ENCODE measurements around the gene CCDC85A.

DNA sequence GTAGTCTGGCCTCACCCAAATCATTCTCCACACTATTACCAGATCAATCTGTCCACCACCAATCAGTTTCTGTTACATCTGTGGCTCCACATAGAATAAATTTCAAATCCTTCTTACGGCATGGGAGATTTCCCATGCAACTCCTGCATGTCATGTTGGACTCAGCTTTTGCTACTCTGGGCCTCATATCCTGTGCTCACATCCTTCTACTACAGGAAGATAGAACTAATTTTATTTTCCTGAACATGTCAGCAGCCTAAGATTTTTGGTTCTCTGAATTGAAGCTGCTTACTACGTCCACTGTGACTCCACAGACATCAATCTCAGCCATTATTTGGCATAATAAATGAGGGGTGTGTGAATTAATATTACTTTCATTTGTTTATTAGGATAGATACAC, 181.1 kb downstream of the CCDC85A start:
- TF ChIP-seq, protein P1, sequence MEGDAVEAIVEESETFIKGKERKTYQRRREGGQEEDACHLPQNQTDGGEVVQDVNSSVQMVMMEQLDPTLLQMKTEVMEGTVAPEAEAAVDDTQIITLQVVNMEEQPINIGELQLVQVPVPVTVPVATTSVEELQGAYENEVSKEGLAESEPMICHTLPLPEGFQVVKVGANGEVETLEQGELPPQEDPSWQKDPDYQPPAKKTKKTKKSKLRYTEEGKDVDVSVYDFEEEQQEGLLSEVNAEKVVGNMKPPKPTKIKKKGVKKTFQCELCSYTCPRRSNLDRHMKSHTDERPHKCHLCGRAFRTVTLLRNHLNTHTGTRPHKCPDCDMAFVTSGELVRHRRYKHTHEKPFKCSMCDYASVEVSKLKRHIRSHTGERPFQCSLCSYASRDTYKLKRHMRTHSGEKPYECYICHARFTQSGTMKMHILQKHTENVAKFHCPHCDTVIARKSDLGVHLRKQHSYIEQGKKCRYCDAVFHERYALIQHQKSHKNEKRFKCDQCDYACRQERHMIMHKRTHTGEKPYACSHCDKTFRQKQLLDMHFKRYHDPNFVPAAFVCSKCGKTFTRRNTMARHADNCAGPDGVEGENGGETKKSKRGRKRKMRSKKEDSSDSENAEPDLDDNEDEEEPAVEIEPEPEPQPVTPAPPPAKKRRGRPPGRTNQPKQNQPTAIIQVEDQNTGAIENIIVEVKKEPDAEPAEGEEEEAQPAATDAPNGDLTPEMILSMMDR (IDR thresholded peaks at IDR 0.05), result no peak
- no peak for TF ChIP-seq POLR2A (IDR thresholded peaks at IDR 0.05)
- TF ChIP-seq EP300 (IDR thresholded peaks at IDR 0.05; ENCODE audit: low read depth), result no peak

Data from transverse colon (tissue), 3 donors.